ENCODE data around the gene PTMA.

The PTMA gene

DNA sequence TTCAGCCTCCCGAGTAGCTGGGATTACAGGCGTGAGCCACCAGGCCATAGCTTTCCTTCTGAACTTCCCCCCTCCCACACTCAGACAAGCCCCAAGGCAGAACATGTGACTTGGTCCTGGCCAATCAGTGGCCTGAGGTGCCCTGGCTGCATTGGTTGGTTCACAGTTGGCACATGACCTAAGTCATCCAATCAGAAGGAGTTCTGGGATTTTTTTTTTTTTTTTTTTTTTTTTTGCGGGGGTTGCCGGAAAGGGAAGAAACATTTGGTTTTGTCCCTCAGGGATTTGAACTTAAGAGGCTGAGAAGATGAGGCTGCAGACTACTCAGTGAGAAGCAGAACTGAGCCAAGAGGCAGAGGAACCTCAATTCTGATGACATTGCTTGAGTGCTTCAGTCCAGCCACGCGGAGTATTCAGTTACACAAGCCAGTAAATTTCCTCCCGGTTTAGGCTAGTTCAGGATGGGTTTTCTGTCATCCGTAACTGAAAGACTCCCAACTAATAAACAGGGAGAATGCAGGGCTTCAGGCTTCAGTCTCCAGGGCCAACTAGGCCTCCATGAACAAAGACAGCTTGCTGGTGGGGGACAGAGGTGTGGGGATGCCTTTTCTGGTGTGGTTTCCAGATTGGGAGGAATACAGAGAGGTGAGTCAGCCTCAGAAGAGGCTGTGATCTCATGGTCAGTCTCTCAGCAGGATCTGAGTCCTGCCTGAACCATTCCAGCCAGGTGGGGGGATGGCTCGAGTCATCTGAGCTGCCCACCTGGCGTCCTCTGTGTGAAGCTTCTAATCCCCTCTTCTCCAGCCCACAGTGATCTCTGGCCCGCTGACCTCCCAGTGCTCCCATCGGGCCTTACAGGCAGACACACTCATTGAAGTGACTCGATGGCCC is 9.2 kb downstream of the PTMA start:
- peak; percentile 96 for DNase-seq

DNA sequence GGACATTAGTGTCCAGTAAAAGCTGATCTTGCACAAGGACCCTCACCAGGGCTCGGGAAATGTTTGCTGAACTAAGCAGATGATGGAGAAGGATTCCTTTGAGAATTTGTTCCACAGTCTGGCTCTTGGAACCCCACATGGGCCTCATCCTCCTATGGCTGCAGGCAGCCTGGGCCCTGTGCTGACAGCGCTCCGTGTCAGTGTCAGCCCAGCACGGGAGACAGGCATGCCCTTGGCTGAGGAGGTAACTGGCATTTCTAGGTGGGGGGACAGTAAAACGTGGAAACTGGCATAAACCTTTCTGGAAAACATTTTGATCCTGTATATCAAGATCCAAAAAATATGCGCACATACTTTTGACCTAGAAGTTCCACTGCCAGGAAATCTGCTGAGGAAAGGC is 10.5 kb downstream of the PTMA start:
- DNase-seq = no peak

DNA sequence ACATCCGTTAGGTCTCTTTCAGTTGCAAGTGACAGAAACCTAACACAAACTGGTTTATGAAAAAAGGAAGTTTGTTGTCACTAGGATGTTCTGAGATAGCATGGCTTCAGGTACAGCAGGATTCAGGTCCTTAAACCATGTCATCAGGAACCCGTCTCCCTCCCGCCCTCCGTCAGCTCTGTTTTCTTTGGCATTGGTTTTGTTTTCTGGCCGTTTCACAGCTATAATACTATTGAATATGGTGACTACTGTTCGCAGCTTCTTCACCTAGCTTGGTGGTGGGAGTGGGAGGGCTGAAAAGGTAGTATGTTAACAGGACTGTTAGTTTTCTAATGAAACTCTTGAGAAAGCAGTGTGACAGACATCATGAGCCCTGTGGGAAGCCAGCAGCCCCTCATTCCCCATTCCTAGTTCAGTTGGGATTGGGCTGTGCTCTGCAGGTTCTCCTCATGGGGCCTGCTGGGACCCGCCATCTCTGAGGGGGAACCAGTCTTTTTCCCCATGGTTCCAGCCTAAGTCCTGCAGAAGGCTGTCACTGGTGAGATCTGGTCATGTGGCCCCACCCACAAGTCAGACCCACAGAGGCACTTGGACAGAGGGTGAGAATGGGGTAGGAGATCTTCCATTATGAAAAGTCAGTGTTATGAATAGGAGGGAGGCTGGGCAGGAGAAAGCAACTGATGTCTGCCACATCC is 12.1 kb downstream of the PTMA start:
- no peak for DNase-seq

DNA sequence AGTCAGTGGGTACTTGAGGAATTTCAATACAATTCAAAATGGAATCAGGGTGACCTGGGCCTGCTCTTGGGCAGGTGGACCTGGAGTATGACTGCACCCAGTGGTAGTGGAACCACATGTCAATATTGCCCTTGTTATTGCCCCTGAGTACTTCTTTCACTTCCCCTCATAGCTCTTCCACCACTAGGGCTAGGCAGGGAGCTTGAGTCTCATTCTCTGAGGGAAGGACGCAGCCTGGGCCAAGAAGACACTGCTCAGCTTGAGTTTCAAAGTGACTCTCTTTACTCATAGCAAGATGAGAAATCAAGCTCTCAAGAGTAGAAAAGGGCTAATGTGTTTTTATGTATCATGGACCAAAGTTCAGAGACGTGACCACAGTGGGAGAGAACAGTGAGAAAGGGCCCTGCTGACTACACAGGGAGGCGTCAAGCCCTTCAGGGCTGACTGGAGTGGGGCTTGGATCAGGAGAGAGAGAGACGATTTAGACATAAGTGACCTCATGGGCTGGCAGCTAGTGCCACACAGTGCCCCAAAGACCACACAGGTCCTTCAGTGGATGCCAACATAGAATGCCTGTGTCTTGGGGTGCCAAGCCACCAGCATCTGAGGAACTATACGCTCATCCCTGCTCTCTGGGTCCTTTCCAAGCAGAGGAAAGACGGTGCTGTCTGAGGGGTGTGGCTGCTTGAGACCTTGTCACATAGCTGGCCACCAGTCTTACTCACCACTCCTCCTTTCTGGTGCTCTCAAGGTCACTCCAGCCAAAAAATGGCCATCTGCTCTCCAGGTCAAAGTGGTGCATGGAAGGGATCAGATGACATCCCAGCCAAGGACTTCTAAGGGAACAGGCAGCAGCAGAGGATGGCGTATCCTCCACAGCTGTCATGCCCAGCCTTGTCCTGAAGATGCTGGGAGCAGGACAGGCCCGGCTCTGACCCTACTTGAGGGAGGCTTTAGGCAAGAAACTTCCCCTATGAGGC is 13.0 kb downstream of the PTMA start:
- DNase-seq = peak; percentile 86

DNA sequence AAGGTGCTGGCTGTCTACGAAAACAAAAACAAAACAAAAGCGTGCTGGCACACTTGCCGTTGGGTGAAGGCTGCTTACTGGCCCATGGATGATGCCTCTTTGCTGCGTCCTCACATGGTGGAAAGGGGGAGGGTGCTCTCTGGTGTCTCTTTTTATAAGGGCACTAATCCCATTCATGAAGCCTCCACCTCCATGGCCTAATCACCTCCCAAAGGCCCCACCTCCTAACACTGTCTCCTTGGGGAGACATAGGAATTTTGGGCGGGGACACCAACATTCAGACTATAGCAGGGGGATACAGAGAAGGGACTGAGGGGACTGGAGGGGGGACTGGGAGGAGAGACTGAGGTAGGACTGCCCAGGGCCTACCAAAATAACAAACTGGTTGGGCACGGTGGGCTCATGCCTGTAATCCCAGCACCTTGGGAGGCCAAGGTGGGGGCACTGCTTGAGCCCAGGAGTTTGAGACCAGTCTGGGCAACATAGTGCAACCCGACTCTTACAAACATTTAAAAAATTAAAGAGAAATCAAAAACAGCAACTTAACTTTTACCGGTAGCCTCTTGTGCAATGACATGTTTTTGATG is 14.5 kb downstream of the PTMA start:
- DNase-seq = no peak

DNA sequence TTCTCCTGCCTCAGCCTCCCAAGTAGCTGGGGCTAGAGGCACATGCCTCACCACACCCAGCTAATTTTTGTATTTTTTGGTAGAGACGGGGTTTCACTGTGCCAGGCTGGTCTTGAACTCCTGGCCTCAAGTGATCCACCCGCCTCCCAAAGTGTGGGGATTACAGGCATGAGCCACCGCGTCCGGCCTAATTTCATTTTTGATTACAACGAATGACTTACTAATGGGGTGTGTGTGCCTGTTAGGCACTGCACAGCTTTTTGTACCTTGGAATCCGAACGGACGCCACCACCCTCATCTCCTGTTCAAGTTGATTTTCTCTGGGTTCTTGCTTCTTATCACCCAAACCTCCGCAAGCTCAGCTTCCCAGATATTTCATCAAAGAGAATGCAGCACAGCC is 17.2 kb downstream of the PTMA start:
- no peak for DNase-seq

DNA sequence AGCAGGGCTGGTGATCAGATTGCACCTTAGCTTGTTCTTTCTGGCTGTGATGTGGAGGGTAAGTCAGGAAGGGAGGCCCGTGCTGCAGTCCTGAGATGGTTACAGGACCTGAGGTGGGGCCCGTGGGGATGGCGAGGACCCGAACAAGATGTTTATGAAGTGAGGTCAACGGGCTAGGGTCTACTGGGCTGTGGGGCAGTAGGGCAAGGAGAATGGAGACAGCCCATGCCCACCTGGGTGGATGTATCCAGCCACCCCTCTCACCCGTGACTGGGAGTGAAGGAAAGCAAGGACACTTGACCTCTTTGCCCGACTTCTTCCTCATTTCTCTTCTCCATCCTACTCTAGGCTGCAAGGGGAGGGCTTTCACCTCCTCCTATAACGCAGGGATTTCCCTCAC is 18.0 kb downstream of the PTMA start:
- DNase-seq = no peak

DNA sequence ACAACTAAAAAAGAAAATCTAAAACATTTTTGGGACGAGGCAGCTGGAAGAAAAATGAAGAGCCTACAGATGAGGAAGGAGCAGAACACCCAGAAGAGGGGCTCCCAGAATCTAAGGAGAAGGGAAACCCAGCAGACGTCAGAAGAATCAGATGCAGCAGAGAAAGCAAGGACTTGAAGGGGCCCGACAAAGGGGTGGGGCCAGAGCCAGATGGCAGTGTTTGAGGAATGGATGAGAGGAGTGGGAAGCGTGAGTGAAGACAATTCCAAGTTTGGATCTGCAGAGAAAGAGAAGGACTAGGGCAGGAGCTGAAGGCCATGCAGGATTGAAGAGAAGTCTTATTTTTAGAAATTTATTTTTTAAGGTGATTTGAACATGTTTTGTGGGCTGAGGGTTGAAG is 19.3 kb downstream of the PTMA start:
- DNase-seq = no peak

DNA sequence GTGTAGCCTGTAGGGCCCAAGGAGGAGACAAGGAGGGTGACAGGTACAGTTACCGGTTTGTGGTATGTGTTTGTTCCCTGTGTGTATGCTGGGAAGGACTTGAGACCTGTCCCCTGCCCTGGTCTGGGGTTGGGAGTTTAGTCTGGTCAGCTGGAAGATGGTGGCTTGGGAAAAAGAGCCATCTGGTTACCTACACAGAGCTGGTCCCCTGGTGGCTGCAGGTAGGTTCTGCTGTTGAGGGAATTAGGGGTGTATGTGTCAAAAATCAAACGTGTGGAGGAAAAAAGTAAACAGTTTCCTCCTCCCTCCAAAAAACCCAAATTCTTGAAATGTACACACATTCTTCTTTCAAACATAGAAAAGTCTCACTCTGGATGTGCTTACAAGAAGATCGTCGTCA is 24.3 kb downstream of the PTMA start:
- DNase-seq = no peak

DNA sequence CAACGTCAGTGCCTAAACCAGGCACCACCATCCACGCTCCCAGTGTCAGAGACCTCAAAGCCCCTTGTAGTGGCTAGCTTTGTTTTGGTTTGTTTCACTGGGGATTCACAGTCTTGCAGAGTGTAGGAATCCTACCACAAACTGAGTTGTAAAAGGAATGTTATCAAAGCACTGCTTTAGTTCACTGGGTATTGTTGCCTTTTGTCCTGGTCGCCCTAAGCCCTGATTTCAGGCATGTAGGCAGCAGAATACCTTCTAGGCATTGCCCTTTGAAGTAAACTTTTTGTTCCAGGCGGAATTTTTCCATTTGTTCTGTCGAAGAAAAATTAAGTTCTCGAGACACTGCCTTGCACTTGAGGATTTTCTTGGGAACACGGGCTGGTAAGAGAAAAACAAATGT is 29.4 kb downstream of the PTMA start:
- no peak for DNase-seq

DNA sequence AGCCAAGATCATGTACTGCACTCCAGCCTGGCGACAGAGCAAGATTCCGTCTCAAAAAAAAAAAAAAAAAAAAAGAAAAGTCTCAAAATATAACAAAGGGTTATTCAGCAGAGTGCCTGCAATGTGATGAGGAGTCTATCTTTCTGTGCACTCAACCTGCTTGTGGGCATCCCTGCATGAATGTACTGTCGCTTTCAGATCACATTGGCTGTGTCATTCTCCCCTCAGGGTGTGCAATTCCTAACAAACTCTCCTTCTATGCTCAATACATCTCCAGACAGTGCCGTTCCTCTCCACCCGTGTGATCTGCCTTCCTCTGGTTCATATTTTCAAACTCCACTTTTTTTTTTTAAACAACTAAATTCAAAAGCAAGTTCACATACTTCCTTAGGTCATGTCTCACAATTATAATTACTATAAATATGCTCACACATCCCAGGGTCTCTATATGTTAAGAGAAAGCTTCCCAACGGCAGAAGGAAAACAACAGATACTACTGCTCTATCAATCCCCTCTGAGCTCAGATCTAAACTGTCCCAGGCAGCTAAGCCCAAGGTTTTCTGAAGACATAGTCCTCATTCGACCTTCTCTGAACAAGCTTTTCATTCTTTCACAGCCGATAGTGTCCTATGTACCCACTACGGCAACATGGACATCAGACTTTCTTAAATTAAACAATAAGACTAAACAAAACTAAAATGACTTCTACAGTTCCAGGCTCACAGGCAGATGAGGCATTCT is 35.2 kb downstream of the PTMA start:
- no peak for DNase-seq

DNA sequence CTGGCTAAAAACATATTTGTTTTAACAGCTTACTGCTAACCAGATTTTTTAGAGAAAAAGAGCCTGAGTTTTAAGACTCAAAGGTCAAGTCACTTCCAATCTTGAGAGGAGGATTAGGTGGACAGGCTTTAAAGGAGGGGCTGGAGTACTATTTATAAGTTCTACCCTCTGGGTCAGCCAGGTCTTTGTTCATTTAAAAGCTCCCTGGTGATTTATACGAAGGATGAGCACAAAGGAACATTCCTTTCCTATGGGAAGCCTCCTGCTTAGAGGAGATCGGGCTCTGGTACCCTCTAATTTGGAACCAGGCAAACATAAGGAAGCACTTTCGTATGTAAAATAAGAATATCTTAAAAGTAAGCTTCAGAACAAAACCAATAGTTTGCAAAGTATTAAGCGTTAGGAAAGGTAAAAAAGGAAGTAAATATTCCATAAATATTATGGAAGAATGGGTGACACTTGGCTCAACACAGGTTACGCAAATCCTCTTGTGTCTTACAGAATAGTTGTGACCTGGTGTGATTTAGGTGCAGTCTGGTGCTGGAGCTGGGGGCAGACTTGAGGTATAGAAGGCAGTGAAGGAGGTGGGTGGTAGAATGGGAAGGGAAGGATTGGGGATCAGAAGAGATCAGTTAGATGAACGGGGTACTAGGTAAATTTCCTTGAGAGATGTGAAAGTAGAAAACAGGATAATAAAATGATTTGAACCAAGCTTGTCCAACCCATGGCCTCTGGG is 37.1 kb downstream of the PTMA start:
- no peak for DNase-seq

DNA sequence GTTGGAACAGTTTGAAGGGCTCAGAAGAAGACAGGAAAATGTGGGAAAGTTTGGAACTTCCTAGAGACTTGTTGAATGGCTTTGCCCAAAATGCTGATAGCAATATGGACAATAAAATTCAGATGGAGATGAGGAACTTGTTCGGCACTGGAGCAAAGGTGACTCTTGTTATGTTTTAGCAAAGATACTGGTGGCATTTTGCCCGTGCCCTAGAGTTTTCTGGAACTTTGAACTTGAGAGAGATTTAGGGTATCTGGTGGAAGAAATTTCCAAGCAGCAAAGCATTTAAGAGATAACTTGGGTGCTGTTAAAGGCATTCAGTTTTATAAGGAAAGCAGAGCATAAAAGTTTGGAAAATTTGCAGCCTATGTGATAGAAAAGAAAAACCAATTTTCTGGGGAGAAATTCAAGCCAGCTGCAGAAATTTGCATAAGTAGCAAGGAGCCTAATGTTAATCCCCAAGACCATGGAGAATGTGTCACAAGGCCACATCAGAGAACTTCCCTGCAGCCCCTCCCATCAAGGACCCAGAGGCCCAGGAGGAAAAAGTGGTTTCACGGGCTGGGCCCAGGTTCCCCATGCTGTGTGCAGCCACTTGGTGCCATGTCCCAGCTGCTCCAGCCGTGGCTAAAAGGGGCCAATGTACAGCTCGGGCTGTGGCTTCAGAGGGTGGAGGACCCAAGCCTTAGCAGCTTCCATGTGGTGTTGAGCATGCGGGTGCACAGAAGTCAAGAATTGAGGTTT is 40.0 kb downstream of the PTMA start:
- DNase-seq = peak; percentile 74

DNA sequence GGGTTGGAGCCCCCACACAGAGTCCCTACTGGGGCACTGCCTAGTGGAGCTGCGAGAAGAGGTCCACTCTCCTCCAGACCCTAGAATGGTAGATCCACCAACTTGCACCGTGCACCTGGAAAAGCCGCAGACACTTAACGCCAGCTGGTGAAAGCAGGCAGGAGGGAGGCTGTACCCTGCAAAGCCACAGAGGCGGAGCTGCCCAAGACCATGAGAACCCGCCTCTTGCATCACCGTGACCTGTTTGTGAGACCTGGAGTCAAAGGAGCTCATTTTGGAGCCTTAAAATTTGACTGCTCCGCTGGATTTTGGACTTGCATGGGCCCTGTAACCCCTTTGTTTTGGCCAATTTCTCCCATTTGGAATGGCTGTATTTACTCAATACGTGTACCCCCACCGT is 40.7 kb downstream of the PTMA start:
- DNase-seq = peak; percentile 25

DNA sequence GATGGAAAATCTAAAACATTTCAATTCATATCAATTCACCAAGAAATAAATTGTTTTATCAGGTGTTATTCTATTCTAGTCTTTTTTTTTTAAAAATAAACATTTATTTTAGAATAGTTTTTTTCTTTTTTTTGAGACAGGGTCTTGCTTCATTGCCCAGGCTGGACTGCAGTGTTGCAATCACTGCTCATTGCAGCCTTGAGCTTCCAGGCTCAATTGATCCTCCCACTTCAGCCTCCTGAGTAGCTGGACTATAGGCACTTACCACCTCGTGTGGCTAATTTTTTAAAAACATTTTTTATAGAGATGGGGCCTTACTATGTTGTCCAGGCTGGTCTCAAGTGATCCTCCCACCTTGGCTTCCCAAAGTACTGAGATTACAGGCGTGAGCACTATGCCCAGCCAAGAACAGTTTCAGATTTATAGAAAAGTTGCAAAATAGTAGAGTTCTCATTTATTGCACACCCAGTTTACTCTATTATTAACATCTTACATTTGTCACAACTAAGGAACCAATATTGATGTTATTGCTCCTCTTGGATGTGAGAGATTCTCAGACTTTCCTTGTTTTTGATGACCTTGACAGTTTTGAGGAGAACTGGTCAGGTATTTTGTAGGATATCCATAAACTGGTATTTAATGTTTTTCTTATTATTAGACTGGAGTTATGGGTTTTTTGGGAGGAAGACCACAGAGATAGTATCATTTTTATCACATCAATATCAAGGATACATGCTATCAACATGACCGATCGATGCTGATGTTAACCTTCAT is 42.9 kb downstream of the PTMA start:
- no peak for DNase-seq

DNA sequence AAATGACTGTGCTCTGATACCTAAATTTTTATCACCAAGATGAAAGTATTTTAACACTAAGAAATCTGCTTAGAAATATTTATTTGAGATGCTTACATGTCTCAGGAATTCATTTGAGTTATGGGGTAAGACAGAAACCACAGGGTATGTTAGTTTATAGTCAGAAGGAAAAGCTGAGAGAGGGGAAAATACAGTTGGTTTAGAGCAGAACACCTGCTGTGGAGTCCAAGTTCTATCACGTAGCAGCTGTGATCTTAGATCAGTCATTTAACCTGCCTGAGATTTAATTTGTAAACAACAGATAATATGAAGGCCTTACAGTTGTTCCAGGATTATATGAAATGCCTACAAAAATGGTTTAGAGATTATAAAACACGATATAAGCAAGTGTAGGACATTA is 43.7 kb downstream of the PTMA start:
- no peak for DNase-seq

DNA sequence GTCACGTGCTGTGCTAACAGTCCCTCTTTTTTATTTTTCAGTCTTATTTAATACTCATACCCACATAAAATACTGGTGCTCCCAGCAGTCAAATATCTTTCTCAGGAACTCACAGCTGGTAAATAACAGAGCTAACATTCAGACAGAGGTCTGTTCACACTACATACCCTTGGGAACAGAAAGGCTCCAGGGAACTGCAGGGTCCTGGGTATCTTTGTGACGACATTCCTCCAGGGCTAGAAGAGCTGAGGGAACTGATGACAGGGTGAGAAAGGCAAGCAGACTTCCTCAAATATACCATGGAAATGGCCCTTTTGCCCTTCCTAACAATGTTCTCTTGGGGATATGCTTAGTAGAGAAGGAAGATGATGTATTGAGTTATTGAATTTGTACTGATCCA is 53.4 kb downstream of the PTMA start:
- no peak for DNase-seq
